DOHH2 (cell line): Measurements from ENCODE around the gene KARS1.

Experiments used
- CTCF ChIP-seq: fragments of 200-600 bp; sonication (generic); IDR thresholded peaks from one replicate; pipeline ENCODE4 v1.5.1; 2014; ENCODE audit warnings: antibody characterized with exemption, mild to moderate bottlenecking, low read depth, low read length; ENCODE audit not compliant: poor library complexity, severe bottlenecking
- EZH2phosphoT487 ChIP-seq: fragments of 200-600 bp; sonication (generic); IDR thresholded peaks from 2 replicates; pipeline ENCODE4 v1.6.1; 2017; ENCODE audit warnings: borderline replicate concordance, mild to moderate bottlenecking, antibody characterized with exemption, low read length, moderate library complexity, mixed read lengths

- no peak for TF ChIP-seq CTCF
- no peak for TF ChIP-seq EZH2phosphoT487
Observed at GRCh38 chr16:75616521-75617010, 30.9 kb downstream of the KARS1 start.
